NCI-H2196 (cell line): ENCODE results near the gene FN3K.

ENCODE experiments used
- DNase-seq: peaks from one replicate; lab custom pipeline; 2025; ENCODE audit not compliant: unreplicated experiment; lab: John Stamatoyannopoulos, UW

The FN3K gene

GRCh38 chr17:82793974-82794630, 58.7 kb downstream of the FN3K start:
- no peak for DNase-seq

- DNase-seq, result no peak
Observed at GRCh38 chr17:82794781-82795482, 59.5 kb downstream of the FN3K start.

GRCh38 chr17:82795615-82796014, 60.2 kb downstream of the FN3K start:
- no peak for DNase-seq

- DNase-seq, result no peak
Observed at GRCh38 chr17:82797061-82797460, 61.6 kb downstream of the FN3K start.

GRCh38 chr17:82798752-82799151, 63.3 kb downstream of the FN3K start:
- DNase-seq, result no peak

- no peak for DNase-seq
Observed at GRCh38 chr17:82799591-82799990, 64.2 kb downstream of the FN3K start.
